Right lobe of liver (tissue), 6 donors: Measurements from ENCODE around the gene PHF20. TPM values are rescaled to one million over a fixed set of nuclear protein-coding genes. Genes with fewer than 3 reads are reported as not detected.

Source experiments
- ATAC-seq, 4 donors: fragments of 200-7000 bp; cut with Tn5 transposase; one replicate each; pipeline ENCODE4 v1.9.1; 2020; ENCODE audit warnings: mild to moderate bottlenecking in 4 of 4, moderate library complexity in 4 of 4
- DNase-seq, 3 donors: peaks; one replicate each; pipeline ENCODE4 v3.0.0-alpha.2; 2020
- H3K27ac ChIP-seq, 3 donors: fragments of 200-600 bp; one replicate each; pipeline ENCODE4 v1.8.0; 2022
- H3K27me3 ChIP-seq, 2 donors: fragments of 200-600 bp; one replicate each; pipeline ENCODE4 v1.8.0; 2022
- H3K36me3 ChIP-seq, 4 donors: fragments of 200-600 bp; sonication (generic) in 1 of 4; one replicate each; pipeline versions ENCODE4 v1.5.1 to v1.8.0; 2017 to 2022; ENCODE audit warnings: control low read depth in 1 of 4
- H3K4me1 ChIP-seq, 4 donors: fragments of 200-600 bp; sonication (generic) in 1 of 4; one replicate each; pipeline versions ENCODE4 v1.5.1 to v1.8.0; 2017 to 2022; ENCODE audit warnings: control low read depth in 1 of 4
- H3K4me3 ChIP-seq, 3 donors: fragments of 200-600 bp; one replicate each; pipeline ENCODE4 v1.8.0; 2022
- H3K9me3 ChIP-seq, 4 donors: fragments of 200-600 bp; sonication (generic) in 1 of 4; one replicate each; pipeline versions ENCODE4 v1.5.1 to v1.8.0; 2017 to 2022; ENCODE audit warnings: control low read depth in 1 of 4
- CTCF ChIP-seq, 4 donors: fragments of 200-600 bp in 3 of 4; fragments of 450-650 bp in 1 of 4; IDR thresholded peaks; one replicate each; pipeline versions ENCODE4 v1.5.1 to v1.8.0; 2016 to 2022; ENCODE audit warnings: antibody characterized with exemption in 4 of 4, mild to moderate bottlenecking in 2 of 4
- POLR2A ChIP-seq: fragments of 450-650 bp; IDR thresholded peaks from one replicate; pipeline ENCODE4 v1.6.1; 2017; ENCODE audit warnings: antibody characterized with exemption, mild to moderate bottlenecking
- WGBS: methylation state at CpG from one replicate; pipeline ENCODE4 v1.1.6; 2018; ENCODE audit warnings: low coverage, low lambda C conversion rate; ENCODE audit not compliant: insufficient coverage; ENCODE audit errors: missing lambda C conversion rate; 5-methylcytosine and 5-hydroxymethylcytosine counted together
- intact Hi-C, 2 donors: fragments of 100-400 bp; cut with DNase I; formaldehyde crosslinking; loops; one replicate each; pipeline versions ENCODE4 v1.11.2 to v1.14.1; 2022
- total RNA-seq, 6 experiments: library from RNA; depleted of rRNA in 2 of 6; stranded (reverse); fragments of >200 nt in 2 of 6; fragmentation: NEBNext Ultra II Directional in 3 of 6; extraction: Animal tissue kit (Norgen Biotek cat#: 25700) in 3 of 6; gene quantifications; one replicate each; pipeline versions ENCODE4 v1.1.0 to v1.2.4, GENCODE V29; 2016 to 2023
- donor health status: DM: no; HTN: yes; CAD: no.
- donor health status: DM: no; HTN: no; CAD: no.
- donor health status: DM: no; HTN: no; CAD: no.
- donor health status: DM: no; HTN: yes; CAD: no.
- donor health status: DM: no; HTN: yes; CAD: no.

Gene PHF20
- total RNA-seq, 6 experiments from 2014 or later = 9.3 to 16.7 (median 14.5) TPM

GRCh38 chr20:35801865-35802264 lies 30.1 kb downstream of the PHF20 start:
- DNase-seq (no peak), ATAC-seq (peak in 3 of 4 donors; percentile 28 to 76 (median 64))
- intact Hi-C loops = no loop called here
- no peak for TF ChIP-seq POLR2A
- TF ChIP-seq CTCF (IDR thresholded peaks at IDR 0.05) = no peak
- Histone ChIP-seq H3K36me3 (peaks cover 0 to 11% (median 2%) of the 10 kb centered on the region in 4 donors), H3K27ac (no peak overlapping the region), H3K4me3 (no peak overlapping the region), H3K27me3 (no peaks in the 10 kb centered on the region), H3K4me1 (peaks cover 0 to 7% (median 0%) of the 10 kb centered on the region in 4 donors), H3K9me3 (no peaks in the 10 kb centered on the region)
- 86% methylated on average over 1 of the region's 1 CpG for WGBS

GRCh38 chr20:35806075-35806474 lies 34.3 kb downstream of the PHF20 start:
- Histone ChIP-seq H3K27me3 (no peaks in the 10 kb centered on the region), H3K4me1 (peaks cover 0 to 7% (median 0%) of the 10 kb centered on the region in 4 donors), H3K27ac (no peak overlapping the region), H3K36me3 (peaks cover 0 to 11% (median 2%) of the 10 kb centered on the region in 4 donors), H3K9me3 (no peaks in the 10 kb centered on the region), H3K4me3 (no peak overlapping the region)
- WGBS = 88% methylated on average over 3 of the region's 3 CpGs
- no peak for DNase-seq
- no peak for ATAC-seq
- intact Hi-C loops = no loop called here
- no peak for TF ChIP-seq POLR2A
- TF ChIP-seq CTCF (IDR thresholded peaks at IDR 0.05) = no peak

GRCh38 chr20:35807877-35808276 lies 36.1 kb downstream of the PHF20 start:
- intact Hi-C loops = no loop called here
- Histone ChIP-seq H3K4me3 (no peak overlapping the region), H3K36me3 (peaks cover 0 to 3% (median 0%) of the 10 kb centered on the region in 4 donors), H3K9me3 (no peaks in the 10 kb centered on the region), H3K27ac (no peak overlapping the region), H3K27me3 (no peaks in the 10 kb centered on the region), H3K4me1 (no peaks in the 10 kb centered on the region)
- TF ChIP-seq CTCF (IDR thresholded peaks at IDR 0.05) (no peak), POLR2A (no peak)
- DNase-seq = no peak
- no peak for ATAC-seq
- WGBS = 90% methylated on average over 2 of the region's 2 CpGs

GRCh38 chr20:35820715-35821114 lies 48.9 kb downstream of the PHF20 start:
- Histone ChIP-seq H3K27me3 (no peaks in the 10 kb centered on the region), H3K4me3 (no peak overlapping the region), H3K36me3 (no peaks in the 10 kb centered on the region), H3K9me3 (no peaks in the 10 kb centered on the region), H3K27ac (no peak overlapping the region), H3K4me1 (peaks cover 0 to 8% (median 0%) of the 10 kb centered on the region in 4 donors)
- DNase-seq (no peak), ATAC-seq (no peak)
- TF ChIP-seq POLR2A = no peak
- no peak for TF ChIP-seq CTCF (IDR thresholded peaks at IDR 0.05)
- WGBS = 54% methylated on average over 2 of the region's 2 CpGs
- intact Hi-C loops = no loop called here

GRCh38 chr20:35821807-35822242 lies 50.0 kb downstream of the PHF20 start:
- Histone ChIP-seq H3K4me1 (peaks cover 0 to 8% (median 0%) of the 10 kb centered on the region in 4 donors), H3K27me3 (no peaks in the 10 kb centered on the region), H3K27ac (no peak overlapping the region), H3K9me3 (no peaks in the 10 kb centered on the region), H3K4me3 (no peak overlapping the region), H3K36me3 (no peaks in the 10 kb centered on the region)
- TF ChIP-seq CTCF (IDR thresholded peaks at IDR 0.05) (no peak), POLR2A (no peak)
- ATAC-seq (no peak), DNase-seq (no peak)
- intact Hi-C loops = no loop called here
- 94% methylated on average over 8 of the region's 8 CpGs for WGBS
